C1 segment of cervical spinal cord (tissue), 14 donors: ENCODE measurements around the gene ZNF622.

Experiments used
- DNase-seq, 14 donors: peaks; one replicate each; lab custom pipeline; 2025; lab: John Stamatoyannopoulos, UW

ZNF622 gene

DNA sequence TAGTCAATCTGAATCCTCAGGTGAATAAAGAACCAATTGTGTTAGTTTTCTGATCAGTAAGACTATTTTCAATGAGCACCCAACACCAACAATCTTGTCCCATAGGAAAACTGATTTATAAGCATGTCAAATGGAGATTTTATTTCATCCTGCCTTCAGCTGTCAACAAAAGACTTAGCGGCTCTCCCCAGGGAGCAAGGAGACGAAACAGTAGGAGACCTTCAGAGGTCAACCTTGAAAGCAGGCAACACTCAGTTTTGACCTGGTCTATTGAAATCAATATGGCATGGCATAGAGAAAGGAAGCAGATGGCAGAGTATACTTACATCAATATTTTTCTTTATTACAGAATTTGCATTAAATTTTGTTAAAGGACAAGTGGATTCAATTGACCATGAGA is 34.1 kb downstream of the ZNF622 start:
- no peak for DNase-seq

DNA sequence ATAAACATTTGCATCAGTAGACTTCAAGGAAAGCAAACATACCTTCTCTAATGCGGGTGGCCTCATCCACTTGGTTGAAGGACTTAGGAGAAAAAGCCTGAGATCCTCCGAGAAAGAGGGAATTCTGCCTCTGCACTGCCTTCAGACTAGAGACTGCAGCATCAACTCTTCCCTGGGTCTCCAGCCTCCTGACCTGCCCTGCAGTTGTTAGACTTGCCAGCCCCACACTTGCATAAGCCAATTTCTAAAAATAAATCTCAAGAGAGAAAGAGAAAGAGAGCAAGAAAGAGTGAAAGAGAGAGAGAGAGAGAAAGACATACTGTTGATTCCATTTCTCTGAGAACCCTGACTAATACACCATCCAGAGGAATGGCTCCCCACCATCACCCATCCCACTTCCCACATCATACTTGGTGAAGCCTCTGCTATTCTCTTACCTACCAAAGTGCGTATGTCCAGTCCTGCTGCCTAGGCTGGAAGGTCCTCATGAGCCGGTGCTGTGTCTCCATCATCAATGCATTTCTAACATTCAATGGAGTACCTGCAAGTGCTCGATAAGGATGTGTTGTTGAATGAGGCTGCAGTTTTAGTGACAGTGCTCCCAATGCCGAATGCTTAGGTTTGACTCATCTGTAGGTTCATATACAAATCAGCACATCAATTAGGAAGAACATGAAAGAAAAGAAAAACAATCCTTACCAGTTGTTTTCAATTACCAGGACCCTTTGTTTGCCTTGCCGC is 35.1 kb downstream of the ZNF622 start:
- no peak for DNase-seq

DNA sequence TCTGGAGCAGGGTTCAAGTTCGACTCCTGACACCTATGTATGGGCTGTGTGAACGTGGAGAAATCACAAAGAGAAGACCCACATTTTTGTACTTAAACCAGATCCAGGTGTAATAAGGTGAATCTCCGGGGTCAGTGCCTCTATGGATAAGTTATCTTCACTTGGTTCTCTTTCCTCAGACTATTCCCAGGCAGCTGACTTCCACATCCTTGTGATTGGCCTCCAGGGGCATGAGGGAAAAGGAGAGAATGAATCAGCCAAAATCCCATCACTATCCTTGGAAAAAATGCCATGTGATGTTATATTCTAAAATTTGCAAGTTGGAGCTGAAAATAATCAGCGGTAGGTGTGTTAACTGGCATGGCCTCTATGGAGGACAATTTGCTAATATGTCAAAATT is 37.2 kb downstream of the ZNF622 start:
- no peak for DNase-seq

DNA sequence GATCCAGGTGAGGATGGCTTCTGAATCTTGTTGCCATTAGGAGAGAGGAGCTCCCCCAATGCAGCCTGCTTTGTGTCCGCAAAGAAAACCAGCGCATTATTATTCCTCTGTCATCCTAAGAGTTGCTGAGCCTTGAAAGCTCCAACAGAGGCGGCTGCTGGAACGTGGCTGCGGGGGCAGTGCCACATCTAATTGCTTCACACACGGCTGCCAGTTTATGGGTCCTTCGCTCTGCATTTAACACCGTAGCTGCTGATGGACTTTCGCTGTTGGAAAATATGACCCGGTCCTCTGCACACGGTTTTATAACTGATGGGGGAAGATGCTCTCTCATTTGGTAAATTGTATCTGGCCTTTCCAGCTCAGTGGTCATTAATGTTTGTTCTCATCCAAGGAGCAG is 38.0 kb downstream of the ZNF622 start:
- DNase-seq, result no peak

DNA sequence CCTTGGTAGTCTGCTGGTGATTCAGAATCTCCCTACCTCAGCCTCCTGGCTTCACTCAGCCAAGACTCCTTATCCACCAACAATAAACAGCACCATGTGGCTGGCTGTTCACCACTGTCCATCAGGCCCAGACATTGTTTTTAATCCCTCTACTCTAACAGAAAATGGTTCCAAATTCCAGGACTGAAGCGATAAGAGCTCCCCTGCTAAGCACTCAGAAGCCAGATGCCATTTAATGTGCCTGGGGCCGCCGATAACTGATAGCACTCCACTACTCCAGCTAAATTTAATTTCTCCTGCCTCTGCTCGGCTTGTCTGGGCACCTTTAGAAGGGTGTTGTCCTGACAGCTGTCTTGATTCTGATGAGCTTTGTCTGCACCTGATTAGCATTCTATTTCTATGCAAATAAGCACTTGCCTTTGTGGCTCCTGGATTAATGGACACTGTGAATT is 47.1 kb downstream of the ZNF622 start:
- DNase-seq, result no peak

DNA sequence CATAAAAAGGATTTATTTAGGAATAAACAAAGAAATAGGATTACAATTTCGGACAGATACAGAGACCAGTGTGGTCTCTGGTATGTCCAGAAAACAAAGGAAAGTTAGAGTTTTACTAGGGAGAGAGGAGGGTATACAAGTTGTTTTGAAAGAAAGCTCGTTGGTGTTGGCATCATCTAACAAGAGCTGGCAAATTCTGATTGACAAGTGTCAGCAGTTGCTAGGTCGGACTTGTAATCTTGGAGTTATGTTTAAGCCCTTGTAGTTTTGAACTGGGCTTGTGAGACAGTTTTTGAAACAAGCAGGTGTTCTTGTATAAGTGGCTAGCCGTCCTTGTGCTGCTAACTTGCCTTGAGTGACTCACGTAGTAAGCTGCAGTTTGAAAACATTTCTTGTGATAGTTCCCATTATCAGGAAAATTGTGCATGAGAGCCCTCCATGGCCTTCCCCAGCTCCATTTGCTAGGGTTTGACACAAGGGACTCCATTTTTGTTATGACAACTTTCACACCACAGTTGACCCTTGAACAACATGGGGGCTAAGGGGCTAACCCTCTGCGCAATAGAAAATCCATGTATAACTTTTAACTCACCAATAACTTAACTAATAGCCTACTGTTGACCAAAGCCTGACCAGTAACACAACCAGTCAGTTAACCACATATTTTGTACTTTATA is 48.1 kb downstream of the ZNF622 start:
- DNase-seq, result no peak

DNA sequence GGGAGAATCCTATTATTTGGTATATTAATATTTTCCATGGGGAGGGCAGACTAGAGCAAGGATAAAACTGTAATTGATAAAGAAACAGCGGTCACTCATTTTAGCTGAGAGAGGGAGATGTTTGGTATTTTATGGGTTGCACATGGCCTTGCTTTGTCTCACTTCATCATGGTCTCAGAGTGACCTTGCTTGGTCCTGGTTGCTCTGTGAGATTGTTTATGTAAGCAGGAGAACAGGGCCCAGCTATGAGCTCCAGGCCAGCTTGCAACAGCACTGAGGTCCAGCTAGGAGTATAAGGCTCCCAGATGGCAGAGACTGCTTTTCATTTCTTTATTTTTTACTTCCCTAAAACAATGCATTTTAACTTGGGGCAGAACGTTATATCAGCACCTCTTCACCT is 50.7 kb downstream of the ZNF622 start:
- DNase-seq, result no peak

DNA sequence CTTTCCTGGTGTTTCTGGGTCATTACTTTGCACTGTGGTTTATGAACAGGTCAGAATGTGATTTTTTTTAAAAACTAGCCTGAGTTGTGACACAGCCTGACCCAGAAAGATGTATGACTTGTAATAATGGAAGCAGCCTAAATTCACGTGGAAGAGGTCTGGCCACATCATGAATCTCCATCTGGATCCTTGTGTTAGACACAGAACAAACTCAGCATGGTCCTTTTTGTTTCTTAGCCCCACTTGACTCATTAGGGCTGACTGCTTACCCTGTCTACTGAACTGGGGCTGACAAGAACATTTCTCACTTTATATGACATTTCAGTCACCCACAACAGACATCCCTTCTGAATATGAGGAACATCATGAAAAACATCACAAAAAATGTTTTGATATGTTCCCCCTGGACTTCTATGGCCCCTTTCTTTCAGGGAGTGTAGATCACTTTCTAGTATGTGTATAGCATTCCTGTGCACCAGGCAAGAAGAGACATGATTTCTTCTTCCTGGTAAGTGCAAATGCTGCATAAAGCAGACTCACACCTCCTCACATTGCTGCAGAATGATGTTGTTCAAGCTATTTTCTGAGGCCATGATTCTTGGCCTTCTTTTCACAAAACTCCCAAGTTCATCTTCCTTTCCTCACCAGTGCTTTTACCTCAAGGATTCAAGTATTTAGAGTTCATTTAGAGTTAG is 52.3 kb downstream of the ZNF622 start:
- no peak for DNase-seq

DNA sequence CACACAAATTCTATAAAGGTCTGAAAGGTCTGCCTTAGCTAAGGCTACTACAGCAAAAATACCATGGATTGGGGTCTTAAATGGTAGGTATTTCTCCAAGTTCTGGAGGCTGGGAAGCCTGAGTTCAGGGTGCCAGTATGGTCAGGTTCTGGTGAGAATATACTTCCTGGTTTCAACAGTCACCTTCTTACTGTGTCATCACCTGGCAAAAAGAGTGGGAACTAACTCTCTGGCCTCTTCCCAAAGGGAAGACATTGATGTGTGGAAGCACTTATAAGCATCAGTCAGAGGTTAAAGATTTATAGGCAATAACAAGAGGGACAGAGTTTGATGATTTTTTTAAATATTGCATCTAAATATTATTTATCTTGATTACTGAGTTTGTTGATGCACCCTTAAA is 53.0 kb downstream of the ZNF622 start:
- no peak for DNase-seq

DNA sequence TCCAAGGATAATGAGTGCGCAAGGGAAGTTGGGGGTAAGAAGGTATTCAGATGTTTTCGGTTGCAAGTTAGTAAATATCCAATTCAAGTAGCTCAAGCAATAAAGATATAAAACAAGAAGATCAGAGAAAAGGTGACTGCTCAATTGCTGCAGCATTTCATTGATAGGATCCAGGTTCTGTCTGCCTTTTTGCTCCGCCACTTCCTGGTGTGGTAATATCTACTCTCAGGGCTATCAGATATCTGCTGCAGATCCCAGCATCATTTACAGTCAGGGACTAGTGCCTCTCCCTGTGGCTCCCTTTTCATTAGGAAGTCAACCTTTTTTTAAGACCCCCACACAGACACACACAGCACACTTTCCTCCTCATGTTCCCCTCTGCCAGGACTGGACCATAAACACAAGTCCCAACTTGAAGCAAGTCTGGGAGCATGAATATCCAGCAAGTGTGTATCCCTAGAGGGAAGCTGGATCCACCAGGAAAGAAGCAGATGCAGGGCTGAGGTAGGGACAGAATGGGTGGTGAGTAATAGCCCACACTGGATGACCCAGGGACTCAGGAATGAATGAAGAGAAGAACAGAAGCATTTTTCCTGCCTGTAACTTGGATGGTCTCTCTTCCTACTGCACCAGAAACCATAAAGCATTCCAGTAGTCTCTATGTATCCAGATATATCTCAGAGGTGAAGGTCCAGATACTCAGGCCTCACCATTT is 53.7 kb downstream of the ZNF622 start:
- DNase-seq, result no peak

DNA sequence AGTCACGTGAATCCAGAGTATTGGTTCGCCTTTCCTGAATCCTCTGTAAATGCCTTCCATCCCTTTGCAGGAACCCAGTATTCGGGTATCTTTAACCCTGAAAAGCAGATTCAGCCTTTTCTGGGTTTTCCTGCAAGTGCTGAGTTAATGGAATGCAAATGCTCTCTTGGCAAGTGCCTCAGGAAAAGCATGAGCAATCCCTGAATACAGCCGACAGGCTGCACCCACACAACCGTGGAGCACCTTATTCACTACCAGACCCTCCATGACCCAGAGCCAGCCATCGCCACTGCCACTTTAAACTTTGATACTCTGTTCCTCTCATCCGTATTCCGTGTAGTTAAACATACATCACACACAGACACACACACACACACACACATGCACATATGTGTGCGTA is 54.4 kb downstream of the ZNF622 start:
- DNase-seq, result no peak

DNA sequence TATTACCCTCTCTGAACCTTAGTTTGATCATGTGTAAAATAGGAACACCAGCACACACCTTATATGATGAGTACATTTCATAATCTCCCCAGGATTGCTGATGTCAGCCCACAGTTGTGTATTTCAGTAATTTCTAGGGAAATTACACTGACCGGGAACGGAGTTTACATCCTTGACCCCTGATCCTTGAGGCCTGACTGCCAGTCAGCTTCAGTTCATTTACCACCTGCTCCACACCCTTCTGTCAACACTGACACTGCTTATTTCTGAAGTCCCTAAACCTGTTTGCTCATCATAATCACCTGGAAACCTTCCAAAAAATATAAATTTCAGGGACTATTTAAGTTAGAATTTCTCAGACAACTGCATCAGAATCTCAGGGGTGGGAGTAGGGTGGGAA is 55.3 kb downstream of the ZNF622 start:
- no peak for DNase-seq

DNA sequence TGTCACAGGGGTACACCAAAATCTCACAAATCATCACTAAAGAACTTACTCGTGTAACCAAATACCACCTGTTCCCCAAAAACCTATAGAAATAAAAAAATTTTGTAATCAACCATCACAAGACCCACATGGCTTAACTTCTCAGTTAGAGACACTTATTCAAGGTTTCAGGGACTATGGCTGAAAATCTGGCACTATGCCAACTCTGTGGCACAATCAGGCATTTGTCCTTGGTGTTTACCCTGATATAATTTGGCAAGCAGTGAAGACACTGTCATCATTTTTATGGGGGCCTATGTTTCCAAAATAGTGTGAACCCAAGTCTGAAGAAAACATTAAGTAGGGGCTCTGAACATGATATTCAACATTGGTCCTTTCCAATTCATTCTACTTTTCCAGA is 59.0 kb downstream of the ZNF622 start:
- no peak for DNase-seq

DNA sequence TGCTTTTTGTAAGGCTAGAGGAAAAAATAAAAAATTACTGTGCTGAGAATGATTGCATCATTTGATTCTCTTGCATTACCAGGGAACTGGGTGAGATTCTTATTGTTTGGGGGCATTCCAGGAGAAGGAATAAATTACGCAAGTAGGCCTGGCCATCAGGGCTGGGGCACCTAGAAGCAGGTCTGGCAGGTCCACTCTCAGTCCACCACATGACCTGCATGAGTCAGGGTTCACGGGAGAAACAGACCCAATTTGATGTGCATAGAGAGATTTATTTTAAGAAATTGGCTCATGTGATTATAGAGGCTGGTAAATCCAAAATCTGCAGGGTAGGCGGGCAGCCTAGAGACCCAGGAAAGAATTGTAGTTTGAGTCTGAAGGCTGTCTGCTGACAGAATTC is 59.6 kb downstream of the ZNF622 start:
- DNase-seq, result no peak
